GM18867 (cell line): ENCODE measurements around the gene CD83.

Experiments used
- ATAC-seq: cut with Tn5 transposase; IDR thresholded peaks from one replicate; pipeline ENCODE4 v1.9.1; 2021; ENCODE audit warnings: mild to moderate bottlenecking, moderate library complexity; ENCODE audit not compliant: unreplicated experiment

The CD83 gene

GRCh38 chr6:14091339-14091978 is 26.1 kb upstream of the CD83 start:
- ATAC-seq = no peak

DNA sequence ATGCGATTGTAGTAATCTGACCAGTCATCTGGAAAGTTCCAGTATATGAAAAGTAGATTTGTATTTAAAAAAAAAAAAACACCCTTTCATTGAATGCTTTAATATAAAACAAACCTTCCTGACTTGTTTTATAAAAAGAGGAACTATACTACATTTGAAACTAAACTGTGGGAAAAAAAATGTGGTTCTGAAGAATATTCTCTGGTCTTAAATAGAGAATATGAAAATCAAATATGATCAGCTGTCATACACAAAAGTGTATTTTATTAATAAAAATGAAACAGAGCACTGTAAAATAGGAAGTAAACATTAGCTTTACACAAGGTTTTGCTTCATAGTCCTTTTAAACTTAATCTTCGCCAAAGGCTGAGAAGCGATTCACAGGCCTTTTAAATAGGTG is 25.3 kb upstream of the CD83 start:
- ATAC-seq = no peak

DNA sequence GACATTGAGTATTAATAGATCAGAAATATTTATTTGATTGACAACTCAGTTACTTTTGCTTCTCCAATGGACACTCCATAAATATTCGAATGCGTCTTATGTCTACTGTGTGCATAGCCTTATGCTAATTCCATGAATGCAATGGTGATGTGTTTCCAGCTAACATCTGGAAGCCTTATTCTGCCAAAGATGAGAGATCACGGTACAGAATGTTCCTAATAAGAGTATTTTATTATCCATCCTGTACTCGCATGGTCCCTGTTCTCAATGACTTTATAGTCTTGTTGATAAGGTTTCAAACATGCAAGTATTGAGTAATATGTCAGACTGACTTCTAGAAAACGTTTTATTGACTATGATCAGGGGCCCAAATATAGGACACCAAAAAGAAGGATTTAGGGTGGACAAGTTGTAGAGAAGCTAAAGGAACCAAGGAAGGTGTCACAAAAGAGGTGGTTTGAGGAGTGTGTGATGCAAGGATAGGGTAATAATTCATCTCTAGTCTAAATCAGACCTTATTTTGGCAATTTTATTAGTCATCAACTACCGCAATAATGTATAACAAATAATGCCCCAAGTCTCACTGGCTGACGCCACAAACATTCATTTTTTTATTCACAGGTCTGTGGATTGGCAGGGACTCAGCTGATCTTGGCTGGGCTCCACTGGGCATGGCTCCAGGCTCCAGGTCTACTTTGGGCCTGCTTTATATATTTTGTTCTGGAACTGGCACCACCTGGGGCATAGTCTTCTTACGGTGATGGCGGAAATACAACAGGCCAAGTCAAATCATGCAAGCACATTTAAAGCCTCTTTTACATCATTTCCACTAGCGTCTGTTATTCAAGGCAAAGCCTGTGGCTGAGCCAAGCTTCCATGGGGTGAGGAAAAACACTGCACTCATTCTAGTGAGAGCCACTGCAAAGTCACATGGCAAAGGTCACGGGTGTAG is 24.5 kb upstream of the CD83 start:
- no peak for ATAC-seq

DNA sequence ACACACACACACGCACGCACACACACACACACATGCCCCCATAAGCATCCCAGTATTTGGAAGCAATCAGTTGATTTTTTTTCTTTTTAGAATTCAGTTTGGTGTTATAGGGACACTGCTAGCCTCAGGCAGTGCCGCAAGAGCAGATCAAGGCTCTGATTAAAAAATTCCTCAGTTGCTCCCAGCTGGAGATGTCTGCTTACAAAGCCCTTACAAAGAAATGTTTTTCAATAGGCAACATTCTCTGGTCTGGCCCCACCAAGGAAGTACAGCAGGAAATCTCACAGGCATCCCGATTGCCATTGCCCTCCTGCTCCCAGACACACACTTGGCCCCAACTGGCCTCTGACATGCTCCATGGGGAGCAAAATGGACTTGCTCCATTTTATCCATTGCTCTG is 22.9 kb upstream of the CD83 start:
- ATAC-seq = no peak

- peak; percentile 50 for ATAC-seq
Measured at GRCh38 chr6:14095437-14095836, 22.1 kb upstream of the CD83 start.

GRCh38 chr6:14100138-14100537 is 17.4 kb upstream of the CD83 start:
- no peak for ATAC-seq

- no peak for ATAC-seq
Measured at GRCh38 chr6:14100966-14101365, 16.6 kb upstream of the CD83 start.

GRCh38 chr6:14102383-14102782 is 15.2 kb upstream of the CD83 start:
- no peak for ATAC-seq

DNA sequence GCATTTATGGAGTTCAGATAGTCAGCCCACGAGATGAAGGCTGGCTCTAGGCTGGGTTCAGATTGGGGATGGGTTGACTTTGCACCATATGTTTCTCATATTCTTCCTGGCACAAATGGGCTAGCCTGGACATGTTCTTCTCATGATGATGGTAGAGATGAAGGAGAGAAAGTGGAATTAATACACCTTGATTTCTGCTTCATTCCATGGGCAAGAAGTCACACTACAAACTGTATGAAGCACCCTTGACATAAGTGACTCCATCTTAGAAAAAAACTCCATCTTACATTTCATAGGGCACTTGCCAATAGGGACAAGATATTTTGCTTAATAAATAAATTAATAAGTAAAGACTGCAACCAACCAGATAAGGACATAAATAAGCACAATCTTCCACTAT is 12.0 kb upstream of the CD83 start:
- ATAC-seq = no peak

GRCh38 chr6:14107000-14107399 is 10.6 kb upstream of the CD83 start:
- no peak for ATAC-seq

DNA sequence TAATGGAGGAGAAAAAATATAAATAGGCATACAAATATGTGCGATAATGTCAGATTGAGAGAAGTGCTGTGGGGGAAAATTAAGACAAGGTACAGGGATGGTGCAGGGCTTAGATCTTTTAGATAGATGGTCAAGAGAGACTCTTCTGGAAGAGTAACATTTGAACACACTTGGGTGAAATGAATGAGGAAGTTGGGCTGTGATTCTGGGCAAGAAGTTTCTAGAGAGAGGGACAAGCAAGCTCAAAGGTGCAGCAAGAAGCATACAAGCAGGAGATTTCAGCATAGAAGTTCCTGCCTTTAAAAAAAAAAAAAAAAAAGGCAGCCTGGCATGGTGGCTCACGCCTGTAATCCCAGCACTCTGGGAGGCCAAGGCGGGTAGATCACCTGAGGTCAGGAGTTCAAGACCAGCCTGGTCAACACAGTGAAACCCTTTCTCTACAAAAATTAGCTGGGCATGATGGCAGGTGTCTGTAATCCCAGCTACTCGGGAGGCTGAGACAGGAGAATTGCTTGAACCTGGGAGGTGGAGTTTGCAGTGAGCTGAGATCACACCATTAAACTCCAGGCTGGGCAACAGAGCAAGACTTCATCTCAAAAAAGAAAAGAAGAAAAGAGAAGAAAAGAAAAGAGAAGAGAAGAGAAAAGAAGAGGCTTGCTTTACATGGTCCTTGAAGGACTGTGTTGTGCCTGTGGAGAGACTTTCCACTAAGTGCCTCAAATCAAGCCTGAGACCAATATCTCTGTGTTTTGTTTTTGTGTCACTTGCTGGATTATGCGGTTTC is 9.7 kb upstream of the CD83 start:
- ATAC-seq = no peak

DNA sequence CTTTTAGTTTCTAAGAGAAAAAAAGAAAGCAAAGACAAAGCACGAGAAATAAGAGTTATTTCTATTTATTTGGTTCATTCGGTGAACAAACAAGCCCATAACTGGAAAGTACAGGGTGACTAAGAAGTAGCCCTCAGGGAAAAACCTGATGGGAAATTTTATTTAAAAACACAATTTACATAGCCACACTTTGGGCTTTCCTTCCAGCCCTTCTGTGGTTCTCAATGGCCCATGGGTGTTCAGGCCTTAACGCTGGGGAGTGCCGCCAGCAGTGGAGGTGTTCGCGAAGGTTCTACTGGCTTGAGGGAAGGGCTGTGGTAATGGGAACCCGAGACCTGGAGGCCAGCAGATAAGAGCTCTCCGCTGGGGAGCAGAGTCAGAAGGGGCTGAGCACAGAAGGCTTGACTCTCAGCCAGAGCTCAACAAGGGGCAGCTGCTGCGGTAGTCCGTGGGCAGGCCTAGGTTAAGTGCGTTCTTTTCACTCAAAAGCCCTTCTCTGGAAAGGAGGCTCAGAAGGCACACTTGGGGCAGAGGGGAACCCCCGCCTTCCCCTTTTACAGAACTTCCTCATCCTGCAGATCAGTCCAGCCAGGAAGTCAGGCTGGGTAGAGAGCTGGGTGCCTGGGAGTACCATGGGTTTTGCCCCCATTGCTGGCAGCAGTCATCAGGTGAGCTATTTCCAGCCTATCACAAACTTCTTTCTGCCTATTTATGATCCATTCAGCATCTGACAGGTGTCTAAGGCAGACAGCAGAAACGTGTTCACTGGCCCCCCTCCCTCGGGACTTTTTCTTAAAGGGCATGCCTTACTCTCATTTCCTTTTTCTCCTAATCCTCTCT is 8.8 kb upstream of the CD83 start:
- ATAC-seq = peak; percentile 67

DNA sequence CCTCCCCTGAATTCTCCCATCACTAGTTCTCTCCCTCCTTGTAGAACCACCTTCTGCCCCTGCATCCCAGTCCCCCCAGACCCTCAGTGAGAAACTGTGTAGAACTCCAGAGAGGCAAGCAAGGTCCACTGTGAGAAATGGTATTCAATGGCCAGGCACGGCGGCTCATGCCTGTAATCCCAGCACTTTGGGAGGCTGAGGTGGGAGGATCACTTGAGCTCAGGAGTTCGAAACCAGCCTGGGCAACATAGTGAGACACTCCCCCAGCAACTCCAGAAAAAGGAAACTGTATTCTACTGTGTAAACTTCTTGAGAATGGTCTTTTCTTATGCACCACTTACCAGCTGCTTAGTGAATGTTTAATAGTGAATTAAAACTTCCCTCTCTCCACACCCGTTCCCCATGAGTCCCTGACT is 8.2 kb upstream of the CD83 start:
- ATAC-seq = no peak

DNA sequence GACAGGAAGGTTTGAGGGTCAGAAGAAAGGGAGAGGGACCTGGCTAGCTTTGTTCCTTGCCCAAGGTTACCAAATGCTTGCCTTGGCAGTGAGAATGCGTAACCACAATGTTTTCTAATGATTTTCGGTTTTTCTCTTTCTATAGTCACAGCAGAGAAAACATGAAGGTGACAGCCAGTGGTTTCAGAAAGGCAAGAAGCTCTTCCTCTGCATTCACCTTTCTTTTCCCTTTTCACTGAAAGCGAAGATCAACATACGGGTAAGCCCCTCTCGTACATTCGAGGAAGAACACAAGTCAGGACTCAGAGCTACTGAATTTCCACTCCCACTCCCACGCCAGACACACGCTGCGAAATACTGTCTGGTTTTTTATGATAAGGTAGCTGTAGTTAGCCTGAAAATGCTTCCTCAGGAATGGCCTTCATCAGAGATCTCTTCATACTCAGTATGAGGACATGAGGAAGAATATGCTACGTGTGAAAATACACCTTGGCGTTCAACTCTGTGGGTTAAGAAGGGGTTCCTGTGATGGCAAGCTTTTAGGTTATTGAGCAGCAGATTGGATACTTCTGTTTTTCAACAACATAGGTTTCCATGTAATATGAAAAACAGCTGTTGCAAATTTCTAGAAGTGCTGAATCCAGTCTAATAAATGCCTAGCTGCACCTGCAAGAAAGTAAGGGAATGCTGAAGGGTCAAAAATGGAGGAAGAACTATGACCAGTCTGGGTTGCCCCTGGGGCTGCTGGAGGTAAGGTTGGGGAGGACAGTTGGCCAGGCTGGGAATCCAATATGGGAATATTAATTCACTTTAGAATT is 7.4 kb upstream of the CD83 start:
- ATAC-seq = peak; percentile 72

DNA sequence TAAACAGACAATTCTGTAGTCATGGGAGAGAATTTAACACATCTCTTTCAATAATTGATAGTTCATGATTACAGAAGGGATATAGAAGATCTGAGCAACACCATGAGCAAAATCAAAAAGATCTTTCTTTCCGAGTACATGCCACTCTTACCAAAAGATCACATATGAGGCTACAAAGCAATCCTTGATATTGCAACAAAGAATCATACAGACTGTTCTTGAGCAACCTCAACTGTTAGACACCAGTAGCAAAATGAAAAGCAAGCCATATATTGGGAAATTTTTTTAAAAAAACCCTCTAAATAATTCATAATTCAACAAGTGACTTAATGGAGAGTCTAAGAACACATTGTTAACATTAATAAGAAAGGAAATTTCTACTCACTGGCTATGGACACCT is 3.6 kb upstream of the CD83 start:
- ATAC-seq = no peak

GRCh38 chr6:14118091-14118439 is 493 bp downstream of the CD83 start:
- ATAC-seq = no peak

DNA sequence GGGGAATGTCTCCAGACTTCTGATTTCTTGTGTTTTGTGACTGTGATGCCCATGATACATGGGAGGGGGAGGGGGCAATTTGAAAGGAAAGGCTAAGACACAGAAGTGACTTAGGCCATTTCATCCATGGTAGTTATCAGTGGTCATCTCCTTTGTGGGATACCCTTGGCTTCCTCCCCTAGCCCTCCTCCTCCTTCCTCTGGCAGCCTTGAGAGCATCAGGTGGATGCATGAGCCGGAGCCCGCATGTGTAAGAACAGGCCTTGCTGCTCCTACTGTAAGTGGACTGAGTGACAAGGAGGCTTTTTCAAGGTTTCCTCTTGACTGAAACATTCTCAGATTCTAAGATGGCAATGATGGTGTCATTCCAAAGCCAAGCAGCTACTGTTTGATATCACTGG is 874 bp downstream of the CD83 start:
- ATAC-seq = no peak

DNA sequence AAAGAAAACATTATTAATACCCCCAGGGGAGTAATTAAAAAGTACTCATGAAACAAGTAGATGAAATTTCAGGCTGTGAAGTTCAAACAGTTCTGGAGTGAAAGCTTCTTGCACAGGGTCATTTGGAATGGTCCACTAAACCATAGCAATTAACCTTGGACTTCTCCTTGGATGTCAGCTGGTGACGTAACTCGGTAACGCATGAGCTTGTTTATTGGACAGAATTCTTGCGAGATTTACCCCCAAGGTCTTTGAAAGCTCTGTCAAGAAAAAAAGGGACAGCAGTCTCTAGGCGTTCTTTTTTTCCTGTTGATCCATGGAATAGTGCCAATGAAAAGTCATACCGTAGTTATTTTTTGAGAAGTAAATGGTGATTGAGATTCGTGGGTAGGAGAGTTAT is 2.2 kb downstream of the CD83 start:
- no peak for ATAC-seq

- ATAC-seq = no peak
Measured at GRCh38 chr6:14120546-14120945, 3.0 kb downstream of the CD83 start.

- ATAC-seq = peak; percentile 69
Measured at GRCh38 chr6:14121936-14122344, 4.4 kb downstream of the CD83 start.
